ENCODE measurements around the gene CELSR1.

- no peak for TF ChIP-seq CTCF (IDR thresholded peaks at IDR 0.05)
- no peak for TF ChIP-seq POLR2A (IDR thresholded peaks at IDR 0.05)
Measured at GRCh38 chr22:46390105-46390651, 147.2 kb downstream of the CELSR1 start.

Data from adrenal gland (tissue), 5 donors.